Upper lobe of right lung (tissue), 1 donor: Measurements from ENCODE around the gene STAMBP. TPM values are rescaled to one million over a fixed set of nuclear protein-coding genes. Genes with fewer than 3 reads are reported as not detected.

Source experiments
- ATAC-seq: fragments of 200-7000 bp; cut with Tn5 transposase; one replicate; pipeline ENCODE4 v1.9.1; 2020; ENCODE audit warnings: mild to moderate bottlenecking, moderate library complexity
- DNase-seq: peaks from one replicate; pipeline ENCODE4 v3.0.0-alpha.2; 2020
- H3K27ac ChIP-seq: fragments of 200-600 bp; one replicate; pipeline ENCODE4 v1.8.0; 2022
- H3K27me3 ChIP-seq: fragments of 200-600 bp; one replicate; pipeline ENCODE4 v1.8.0; 2022; ENCODE audit warnings: mild to moderate bottlenecking
- H3K36me3 ChIP-seq: fragments of 200-600 bp; one replicate; pipeline ENCODE4 v1.8.0; 2022
- H3K4me1 ChIP-seq: fragments of 200-600 bp; one replicate; pipeline ENCODE4 v1.8.0; 2022
- H3K4me3 ChIP-seq: fragments of 200-600 bp; one replicate; pipeline ENCODE4 v1.8.0; 2022; ENCODE audit warnings: mild to moderate bottlenecking
- H3K9me3 ChIP-seq: fragments of 200-600 bp; one replicate; pipeline ENCODE4 v1.8.0; 2022
- intact Hi-C: fragments of 100-400 bp; cut with DNase I; formaldehyde crosslinking; loops from one replicate; pipeline ENCODE4 v1.11.0; 2022
- total RNA-seq: library from RNA; stranded (reverse); fragmentation: NEBNext Ultra II Directional; extraction: Animal tissue kit (Norgen Biotek cat#: 25700); gene quantifications from one replicate; pipeline ENCODE4 v1.2.1, GENCODE V29; 2021
- TF ChIP-seq, protein P1 (sequence below): fragments of 200-600 bp; IDR thresholded peaks from one replicate; pipeline ENCODE4 v1.8.0; 2022; ENCODE audit warnings: antibody characterized with exemption
- donor health status: DM: no; HTN: yes; CAD: no; lungs with severe emphysema.

The STAMBP gene
- total RNA-seq, 1 donor from 2014 or later: 29.9 TPM

DNA sequence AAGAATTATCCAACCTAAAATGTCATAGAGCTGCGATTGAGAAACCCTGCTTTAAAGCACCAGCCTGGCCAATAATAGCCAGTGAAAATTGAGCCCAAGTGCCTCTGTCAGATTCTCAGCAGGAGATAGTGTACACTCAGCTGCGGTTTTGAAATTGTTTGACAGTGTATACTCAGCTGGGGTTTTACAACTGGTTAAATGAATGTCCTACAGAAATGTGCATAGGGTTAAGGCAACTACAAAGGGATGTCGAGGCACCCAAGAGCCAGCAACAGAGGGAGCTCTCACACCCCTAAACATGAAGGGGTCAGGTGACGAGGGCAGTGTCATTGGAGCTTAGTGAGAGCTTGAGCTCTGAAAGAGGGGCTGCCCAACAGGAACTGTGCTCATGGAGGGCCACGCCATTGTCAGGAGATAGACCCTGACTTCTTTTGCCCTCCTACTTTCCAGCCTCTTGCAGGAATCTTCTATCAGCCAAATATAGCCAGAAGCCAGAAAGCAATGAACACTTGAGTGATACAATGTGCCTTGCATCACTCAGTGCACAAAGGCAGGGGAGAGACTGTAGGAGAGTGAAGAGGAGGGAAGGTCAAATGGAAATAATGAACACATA lies 79.2 kb downstream of the STAMBP start:
- Histone ChIP-seq H3K36me3 (no peaks in the 10 kb centered on the region), H3K27ac (no peak overlapping the region), H3K9me3 (no peaks in the 10 kb centered on the region), H3K4me3 (no peak overlapping the region), H3K4me1 (no peaks in the 10 kb centered on the region), H3K27me3 (no peaks in the 10 kb centered on the region)
- peak; percentile 77 for ATAC-seq
- no peak for DNase-seq
- intact Hi-C loops: no loop called here
- TF ChIP-seq, protein P1, sequence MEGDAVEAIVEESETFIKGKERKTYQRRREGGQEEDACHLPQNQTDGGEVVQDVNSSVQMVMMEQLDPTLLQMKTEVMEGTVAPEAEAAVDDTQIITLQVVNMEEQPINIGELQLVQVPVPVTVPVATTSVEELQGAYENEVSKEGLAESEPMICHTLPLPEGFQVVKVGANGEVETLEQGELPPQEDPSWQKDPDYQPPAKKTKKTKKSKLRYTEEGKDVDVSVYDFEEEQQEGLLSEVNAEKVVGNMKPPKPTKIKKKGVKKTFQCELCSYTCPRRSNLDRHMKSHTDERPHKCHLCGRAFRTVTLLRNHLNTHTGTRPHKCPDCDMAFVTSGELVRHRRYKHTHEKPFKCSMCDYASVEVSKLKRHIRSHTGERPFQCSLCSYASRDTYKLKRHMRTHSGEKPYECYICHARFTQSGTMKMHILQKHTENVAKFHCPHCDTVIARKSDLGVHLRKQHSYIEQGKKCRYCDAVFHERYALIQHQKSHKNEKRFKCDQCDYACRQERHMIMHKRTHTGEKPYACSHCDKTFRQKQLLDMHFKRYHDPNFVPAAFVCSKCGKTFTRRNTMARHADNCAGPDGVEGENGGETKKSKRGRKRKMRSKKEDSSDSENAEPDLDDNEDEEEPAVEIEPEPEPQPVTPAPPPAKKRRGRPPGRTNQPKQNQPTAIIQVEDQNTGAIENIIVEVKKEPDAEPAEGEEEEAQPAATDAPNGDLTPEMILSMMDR: peak; percentile 30

DNA sequence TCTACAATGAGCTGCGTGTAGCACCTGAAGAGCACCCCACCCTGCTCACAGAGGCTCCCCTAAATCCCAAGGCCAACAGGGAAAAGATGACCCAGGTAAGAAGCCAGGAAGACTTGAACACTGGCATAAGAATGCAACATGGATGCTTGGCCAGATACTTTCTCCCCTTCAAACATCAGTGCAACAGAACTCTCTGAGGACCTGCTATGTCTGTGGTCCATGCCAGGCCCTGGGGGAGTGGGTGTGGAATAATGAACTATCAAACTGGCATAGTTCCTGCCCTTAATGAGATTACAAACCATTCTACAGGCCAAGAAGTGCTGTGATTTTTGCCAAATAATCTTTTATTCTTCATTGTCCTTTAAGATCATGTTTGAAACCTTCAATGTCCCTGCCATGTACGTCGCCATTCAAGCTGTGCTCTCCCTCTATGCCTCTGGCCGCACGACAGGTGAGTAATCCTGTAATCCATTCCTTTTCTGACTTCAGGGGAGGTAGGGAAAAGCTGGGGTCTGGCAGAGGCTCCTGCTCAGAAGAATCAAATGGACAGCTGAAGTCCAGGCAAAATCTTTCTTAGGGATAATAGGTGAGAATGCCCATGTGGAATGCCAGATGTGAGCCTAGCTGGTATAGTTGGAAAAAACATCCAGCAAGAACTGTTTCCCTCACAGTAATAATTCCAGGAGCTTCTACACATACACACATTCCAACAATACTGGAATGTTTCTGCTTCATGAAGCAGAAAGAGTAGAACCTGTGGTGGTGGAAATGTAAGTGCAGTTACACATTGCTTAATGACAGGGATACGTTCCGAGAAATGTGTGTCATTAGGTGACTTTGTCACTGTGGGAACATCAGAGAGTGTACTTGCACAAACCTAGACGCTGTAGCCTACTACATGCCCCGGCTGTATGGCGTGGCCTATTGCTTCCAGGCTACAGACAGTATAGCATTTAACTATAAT lies 80.2 kb downstream of the STAMBP start:
- intact Hi-C loops: no loop called here
- Histone ChIP-seq H3K4me3 (no peak overlapping the region), H3K9me3 (no peaks in the 10 kb centered on the region), H3K4me1 (no peaks in the 10 kb centered on the region), H3K27ac (no peak overlapping the region), H3K36me3 (no peaks in the 10 kb centered on the region), H3K27me3 (no peaks in the 10 kb centered on the region)
- TF ChIP-seq, protein P1: no peak
- ATAC-seq (no peak), DNase-seq (no peak)

DNA sequence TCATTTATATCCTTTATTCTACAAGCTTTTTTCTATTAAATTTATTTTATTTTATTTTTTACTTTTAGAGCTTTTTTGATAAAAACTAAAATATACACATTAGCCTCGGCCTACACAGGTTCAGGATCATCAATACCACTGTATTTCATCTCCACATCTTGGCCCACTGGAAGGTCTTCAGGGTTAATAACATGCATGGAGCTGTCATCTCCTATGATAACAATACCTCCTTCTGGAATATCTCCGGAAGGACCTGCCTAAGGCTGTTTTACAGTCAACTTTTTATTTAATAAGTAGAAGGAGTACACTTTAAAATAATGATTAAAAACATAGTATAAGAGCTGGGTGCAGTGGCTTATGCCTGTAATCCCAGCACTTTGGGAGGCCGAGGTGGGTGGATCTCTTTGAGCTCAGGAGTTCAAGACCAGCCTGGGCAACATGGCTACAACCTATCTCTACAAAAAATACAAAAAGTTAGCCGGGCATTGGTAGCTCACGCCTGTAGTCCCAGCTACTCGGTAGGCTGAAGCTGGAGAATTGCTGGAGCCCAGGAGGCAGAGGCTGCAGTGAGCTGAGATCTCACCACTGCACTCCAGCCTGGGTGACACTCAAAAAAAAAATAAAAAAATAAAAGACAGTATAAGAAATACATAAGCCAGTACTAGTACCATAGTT lies 82.2 kb downstream of the STAMBP start:
- no peaks in the 10 kb centered on the region for H3K36me3 ChIP-seq
- no peaks in the 10 kb centered on the region for H3K9me3 ChIP-seq
- H3K4me1 ChIP-seq: no peaks in the 10 kb centered on the region
- H3K4me3 ChIP-seq: no peak overlapping the region
- no peak overlapping the region for H3K27ac ChIP-seq
- intact Hi-C loops: no loop called here
- ATAC-seq: no peak
- no peaks in the 10 kb centered on the region for H3K27me3 ChIP-seq
- TF ChIP-seq, protein P1: no peak
- DNase-seq: no peak

DNA sequence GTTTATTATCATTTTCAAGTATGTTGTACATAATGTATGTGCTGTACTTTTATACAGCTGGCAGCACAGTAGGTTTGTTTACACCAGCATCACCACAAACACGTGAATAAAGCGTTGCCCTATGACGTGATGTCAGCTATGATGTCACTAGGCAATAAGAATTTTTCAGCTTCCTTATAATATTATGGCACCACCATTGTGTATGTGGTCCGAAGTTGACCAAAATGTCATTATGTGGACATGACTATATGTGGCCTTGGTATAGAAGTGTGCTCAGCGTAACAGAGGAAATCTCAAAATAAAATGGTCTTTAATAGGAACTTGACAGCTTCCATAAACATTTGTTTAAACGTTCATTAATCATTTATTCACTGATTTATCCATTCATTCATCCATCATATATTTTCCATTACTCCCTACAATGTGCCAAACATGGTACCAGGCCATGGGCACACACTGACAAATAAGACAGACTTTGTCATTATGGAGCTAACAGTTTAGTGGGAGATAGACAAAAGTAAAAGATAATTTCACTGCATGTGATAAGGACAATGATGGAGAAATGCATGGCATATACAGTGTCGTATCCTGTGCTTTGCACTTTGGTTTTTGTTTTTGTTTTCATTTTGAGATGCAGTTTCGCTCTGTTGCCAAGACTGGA lies 82.9 kb downstream of the STAMBP start:
- H3K9me3 ChIP-seq: no peaks in the 10 kb centered on the region
- no peaks in the 10 kb centered on the region for H3K36me3 ChIP-seq
- H3K27ac ChIP-seq: no peak overlapping the region
- H3K4me1 ChIP-seq: no peaks in the 10 kb centered on the region
- no peak for ATAC-seq
- H3K4me3 ChIP-seq: no peak overlapping the region
- no peaks in the 10 kb centered on the region for H3K27me3 ChIP-seq
- intact Hi-C loops: no loop called here
- no peak for DNase-seq
- TF ChIP-seq, protein P1: no peak

DNA sequence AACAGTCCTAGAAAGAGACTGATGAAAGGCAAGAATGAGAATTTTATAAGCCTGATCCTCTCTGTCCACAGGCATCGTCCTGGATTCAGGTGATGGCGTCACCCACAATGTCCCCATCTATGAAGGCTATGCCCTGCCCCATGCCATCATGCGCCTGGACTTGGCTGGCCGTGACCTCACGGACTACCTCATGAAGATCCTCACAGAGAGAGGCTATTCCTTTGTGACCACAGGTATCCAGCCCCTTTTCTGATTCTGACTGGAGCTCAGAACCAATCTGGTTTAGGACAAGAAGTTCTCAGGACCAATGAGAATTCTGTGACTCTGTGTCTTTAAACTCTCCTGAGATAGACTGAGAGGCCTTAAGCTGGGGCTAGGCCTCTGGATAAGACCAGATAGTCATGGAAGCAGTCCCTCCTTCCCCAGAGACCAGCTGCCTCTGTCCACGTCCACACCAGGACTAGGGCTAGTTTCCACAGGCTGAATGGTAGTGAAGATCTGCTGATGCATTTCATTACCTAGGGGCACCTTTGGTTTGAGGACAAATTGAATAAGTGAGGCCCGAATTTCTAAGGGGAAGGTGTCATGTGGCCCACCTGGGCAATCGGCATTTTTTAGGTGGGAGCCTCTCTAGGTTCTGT lies 84.8 kb downstream of the STAMBP start:
- no peak for ATAC-seq
- no peak for DNase-seq
- TF ChIP-seq, protein P1: no peak
- Histone ChIP-seq H3K4me1 (no peaks in the 10 kb centered on the region), H3K9me3 (no peaks in the 10 kb centered on the region), H3K4me3 (no peak overlapping the region), H3K27ac (no peak overlapping the region), H3K27me3 (no peaks in the 10 kb centered on the region), H3K36me3 (no peaks in the 10 kb centered on the region)
- intact Hi-C loops: no loop called here
